ENCODE measurements around the gene WDR18.

GRCh38 chr19:960020-960419 lies 24.1 kb upstream of the WDR18 start:
- TF ChIP-seq CTCF (conservative IDR thresholded peaks at IDR 0.05 in 1 of 2, IDR thresholded peaks at IDR 0.05 in 1 of 2; ENCODE audit: low read depth in 1 of 2, low read length in 2 of 2) (no peak), EZH2 (IDR thresholded peaks at IDR 0.05; ENCODE audit: low read length, missing control alignments) (no peak)

Data from fibroblast of lung (primary cell).